ENCODE data around the gene DLAT.

DNA sequence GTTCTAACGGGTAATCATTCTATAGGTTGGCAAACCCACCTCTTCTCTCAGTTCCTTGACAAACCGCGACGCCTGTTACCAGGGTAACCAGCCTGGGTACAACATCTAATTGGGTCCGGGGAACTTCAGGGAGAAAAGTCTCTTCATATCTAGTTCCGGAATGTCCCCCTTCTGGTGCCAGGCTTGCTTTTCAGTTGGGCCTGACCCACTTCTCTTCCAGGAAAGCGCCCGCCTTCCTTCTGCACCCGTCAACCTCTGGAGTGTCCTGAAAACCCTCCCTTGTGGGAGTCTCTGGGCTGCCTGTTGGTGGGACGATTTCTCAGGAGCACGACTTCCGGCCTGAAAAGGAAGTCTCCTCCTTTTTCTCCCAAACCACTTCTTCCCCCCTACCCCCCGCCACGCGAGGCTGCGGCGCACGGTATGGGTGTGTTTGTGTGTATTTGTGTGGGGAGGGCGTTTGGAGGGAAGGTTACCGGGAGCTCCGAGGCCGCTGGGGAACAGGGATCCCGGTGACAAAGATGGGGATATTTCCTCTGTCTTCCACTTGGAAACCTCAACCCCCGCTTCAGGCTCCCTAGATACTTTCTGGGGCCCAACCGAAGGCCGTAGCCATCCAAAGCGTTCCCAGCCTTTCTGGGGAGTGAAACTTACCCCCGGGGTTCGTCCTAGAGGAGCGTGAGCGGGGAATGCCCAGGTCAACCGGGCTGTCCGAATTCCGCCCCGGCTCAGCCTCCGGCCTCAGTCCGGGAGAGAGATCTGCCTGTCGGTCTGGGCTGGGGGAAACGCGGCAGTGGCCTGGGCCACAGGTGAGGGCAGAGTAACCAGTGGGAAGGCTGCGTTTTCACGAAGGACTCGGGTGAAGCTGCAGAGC is 49.0 kb downstream of the DLAT start, which contains the start of the genes NKAPD1 and PIH1D2:
- TF ChIP-seq POLR2AphosphoS5 (IDR thresholded peaks at IDR 0.05; ENCODE audit: low read depth, low read length) (peak; percentile 78), CTCF (IDR thresholded peaks at IDR 0.05) (no peak)
